H9 (cell line): ENCODE data around the gene IL1R2. TPM values are rescaled to one million over a fixed set of nuclear protein-coding genes. Genes with fewer than 3 reads are reported as not detected.

ENCODE experiments used
- DNase-seq: peaks from one replicate; pipeline ENCODE4 v3.0.0-alpha.2; 2017
- H2AFZ ChIP-seq: one replicate; pipeline ENCODE4 v1.6.1; 2013; ENCODE audit warnings: mild to moderate bottlenecking, low read length, control low read depth, moderate library complexity
- H2AK5ac ChIP-seq: 2 replicates; pipeline ENCODE4 v1.6.1; 2013; ENCODE audit warnings: low read length, control low read depth, mixed read lengths; ENCODE audit not compliant: insufficient read length
- H2BK120ac ChIP-seq: one replicate; pipeline ENCODE4 v1.6.1; 2013; ENCODE audit warnings: low read depth, mild to moderate bottlenecking, low read length, control low read depth, inconsistent platforms; ENCODE audit not compliant: poor library complexity, severe bottlenecking
- H2BK12ac ChIP-seq: 2 replicates; pipeline ENCODE4 v1.6.1; 2013; ENCODE audit warnings: low read length, control low read depth, mixed read lengths, low read depth; ENCODE audit not compliant: insufficient read length
- H2BK15ac ChIP-seq: 2 replicates; pipeline ENCODE4 v1.6.1; 2013; ENCODE audit warnings: low read depth, low read length, control low read depth
- H2BK20ac ChIP-seq: one replicate; pipeline ENCODE4 v1.6.1; 2013; ENCODE audit warnings: low read depth, mild to moderate bottlenecking, low read length, control low read depth, inconsistent platforms; ENCODE audit not compliant: poor library complexity, severe bottlenecking
- H2BK5ac ChIP-seq: 2 replicates; pipeline ENCODE4 v1.6.1; 2013; ENCODE audit warnings: low read length, control low read depth, mixed read lengths; ENCODE audit not compliant: insufficient read length
- H3K14ac ChIP-seq: 2 replicates; pipeline ENCODE4 v1.6.1; 2013; ENCODE audit warnings: low read length, control low read depth; ENCODE audit not compliant: insufficient read depth
- H3K18ac ChIP-seq: 2 replicates; pipeline ENCODE4 v1.6.1; 2013; ENCODE audit warnings: low read depth, mild to moderate bottlenecking, mixed read lengths, low read length, control low read depth; ENCODE audit not compliant: insufficient read length
- H3K23ac ChIP-seq: 2 replicates; pipeline ENCODE4 v1.6.1; 2013; ENCODE audit warnings: low read length, control low read depth, mixed read lengths, low read depth; ENCODE audit not compliant: insufficient read length
- H3K23me2 ChIP-seq: 2 replicates; pipeline ENCODE4 v1.6.1; 2013; ENCODE audit warnings: low read depth, mild to moderate bottlenecking, mixed read lengths, low read length, control low read depth; ENCODE audit not compliant: insufficient read length, poor library complexity, severe bottlenecking
- H3K27ac ChIP-seq: 2 replicates; pipeline ENCODE4 v1.5.1; 2013; ENCODE audit warnings: low read length, control low read depth, mixed read lengths, low read depth; ENCODE audit not compliant: insufficient read length
- H3K27me3 ChIP-seq: 2 replicates; pipeline ENCODE4 v1.6.1; 2013; ENCODE audit warnings: low read length, control low read depth, inconsistent platforms; ENCODE audit not compliant: insufficient read depth
- H3K4ac ChIP-seq: 2 replicates; pipeline ENCODE4 v1.6.1; 2013; ENCODE audit warnings: low read depth, mild to moderate bottlenecking, control low read depth, inconsistent platforms, low read length, moderate library complexity
- H3K4me1 ChIP-seq: 2 replicates; pipeline ENCODE4 v1.6.1; 2013; ENCODE audit warnings: low read length, control low read depth, inconsistent platforms; ENCODE audit not compliant: insufficient read depth
- H3K4me2 ChIP-seq: 2 replicates; pipeline ENCODE4 v1.6.1; 2013; ENCODE audit warnings: low read length, control low read depth, mixed read lengths; ENCODE audit not compliant: insufficient read length, insufficient read depth
- H3K56ac ChIP-seq: 2 replicates; pipeline ENCODE4 v1.6.1; 2013; ENCODE audit warnings: low read depth, mild to moderate bottlenecking, mixed read lengths, low read length, control low read depth; ENCODE audit not compliant: insufficient read length
- H3K79me1 ChIP-seq: 2 replicates; pipeline ENCODE4 v1.6.1; 2013; ENCODE audit warnings: low read depth, mild to moderate bottlenecking, moderate library complexity, low read length, control low read depth, inconsistent platforms; ENCODE audit not compliant: insufficient read depth, poor library complexity, severe bottlenecking
- H3K79me2 ChIP-seq: 2 replicates; pipeline ENCODE4 v1.6.1; 2013; ENCODE audit warnings: low read length, control low read depth, inconsistent platforms; ENCODE audit not compliant: insufficient read depth
- H3K9ac ChIP-seq: 2 replicates; pipeline ENCODE4 v1.6.1; 2013; ENCODE audit warnings: low read length, control low read depth, mixed read lengths; ENCODE audit not compliant: insufficient read length; ENCODE audit errors: extremely low read depth
- H3K9me3 ChIP-seq: one replicate; pipeline ENCODE4 v1.6.1; 2013; ENCODE audit warnings: low read depth, low read length, inconsistent platforms; ENCODE audit not compliant: control insufficient read depth
- H3T11ph ChIP-seq: one replicate; pipeline ENCODE4 v1.6.1; 2013; ENCODE audit warnings: mild to moderate bottlenecking, low read length, control low read depth, inconsistent platforms
- H4K20me1 ChIP-seq: one replicate; pipeline ENCODE4 v1.6.1; 2013; ENCODE audit not compliant: control insufficient read depth, insufficient read length, insufficient read depth
- H4K5ac ChIP-seq: 2 replicates; pipeline ENCODE4 v1.6.1; 2013; ENCODE audit warnings: low read depth, mild to moderate bottlenecking, mixed read lengths, low read length, control low read depth; ENCODE audit not compliant: insufficient read length
- H4K8ac ChIP-seq: replicated peaks from 2 replicates; pipeline ENCODE4 v1.6.1; 2013; ENCODE audit warnings: low read length, control low read depth, mixed read lengths, low read depth; ENCODE audit not compliant: insufficient read length
- H4K91ac ChIP-seq: 2 replicates; pipeline ENCODE4 v1.6.1; 2013; ENCODE audit warnings: low read depth, mild to moderate bottlenecking, moderate library complexity, mixed read lengths, low read length, control low read depth; ENCODE audit not compliant: insufficient read length
- H3K27ac Mint-ChIP-seq, 3 experiments: 2 replicates in 2 of 3; 3 replicates in 1 of 3; pipeline ENCODE4 v1.8.0; 2020 to 2021; ENCODE audit warnings: mixed read lengths in 3 of 3, mild to moderate bottlenecking in 1 of 3, moderate library complexity in 1 of 3
- H3K27me3 Mint-ChIP-seq: 2 replicates; pipeline ENCODE4 v1.8.0; 2021; ENCODE audit warnings: low read depth, mild to moderate bottlenecking, moderate library complexity, mixed read lengths
- H3K36me3 Mint-ChIP-seq, 3 experiments: 2 replicates in 2 of 3; 3 replicates in 1 of 3; pipeline ENCODE4 v1.8.0; 2020 to 2021; ENCODE audit warnings: low read depth in 3 of 3, mixed read lengths in 3 of 3; ENCODE audit not compliant: insufficient read depth in 1 of 3
- H3K4me1 Mint-ChIP-seq, 2 experiments: 2 replicates each; pipeline ENCODE4 v1.8.0; 2020; ENCODE audit warnings: mixed read lengths in 2 of 2
- H3K4me3 Mint-ChIP-seq, 2 experiments: 2 replicates in 1 of 2; 3 replicates in 1 of 2; pipeline ENCODE4 v1.8.0; 2020 to 2021; ENCODE audit warnings: mild to moderate bottlenecking in 2 of 2, mixed read lengths in 2 of 2, moderate library complexity in 1 of 2
- H3K9me3 Mint-ChIP-seq, 2 experiments: 2 replicates in 1 of 2; 3 replicates in 1 of 2; pipeline ENCODE4 v1.8.0; 2020; ENCODE audit warnings: mild to moderate bottlenecking in 2 of 2, mixed read lengths in 2 of 2, moderate library complexity in 1 of 2
- WGBS: extraction: QIAGEN DNeasy Blood & Tissue Kit; methylation state at CpG from one replicate; pipeline ENCODE4 v1.1.7; 2013; ENCODE audit warnings: missing lambda C conversion rate, low lambda C conversion rate, mixed read lengths; ENCODE audit not compliant: insufficient read length; ENCODE audit errors: extremely low coverage; 5-methylcytosine and 5-hydroxymethylcytosine counted together
- total RNA-seq: library from RNA; stranded (reverse); gene quantifications from 2 replicates; pipeline ENCODE4 v1.2.1, GENCODE V29; 2021
- TF ChIP-seq, protein P1 (sequence below): fragments of 200-600 bp; sonication (generic); conservative IDR thresholded peaks from 3 replicates; pipeline ENCODE4 v1.8.0; 2021; ENCODE audit warnings: antibody characterized with exemption, mild to moderate bottlenecking

The IL1R2 gene
- total RNA-seq, 1 experiment from 2014 or later = not detected

DNA sequence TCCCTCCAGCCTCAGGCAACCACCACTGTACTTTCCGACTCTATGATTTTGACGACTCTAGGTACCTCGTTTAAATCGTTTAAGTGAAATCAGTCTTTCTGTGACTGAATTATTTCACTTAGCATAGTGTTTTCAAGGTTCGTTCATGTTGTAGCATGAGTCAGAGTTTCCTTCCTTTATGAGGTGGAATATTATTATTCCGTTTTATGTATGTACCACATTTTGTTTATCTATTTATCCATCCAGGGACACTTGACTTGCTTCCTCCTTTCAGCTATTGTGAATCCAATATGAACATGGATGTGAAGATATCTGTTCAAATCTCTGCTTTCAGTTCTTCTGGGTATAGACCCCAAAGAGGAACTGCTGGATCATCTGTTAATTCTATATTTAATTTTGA lies 19.1 kb downstream of the IL1R2 start:
- Histone ChIP-seq H3K27ac (no peak overlapping the region), H3K4me2 (no peak overlapping the region), H4K20me1 (no peaks in the 10 kb centered on the region), H3K79me1 (no peaks in the 10 kb centered on the region), H3K27me3 (no peaks in the 10 kb centered on the region), H3K4me1 (no peaks in the 10 kb centered on the region), H2BK15ac (no peak overlapping the region), H3K9ac (no peak overlapping the region), H2AFZ (no peak overlapping the region), H3K79me2 (no peaks in the 10 kb centered on the region), H2BK20ac (no peak overlapping the region), H3K23me2 (no peaks in the 10 kb centered on the region), H4K8ac (no peak overlapping the region), H3T11ph (no peak overlapping the region), H3K4ac (no peak overlapping the region), H3K14ac (no peak overlapping the region), H3K18ac (no peak overlapping the region), H2BK120ac (no peak overlapping the region), H2BK5ac (no peak overlapping the region), H4K91ac (no peak overlapping the region), H2BK12ac (no peak overlapping the region), H2AK5ac (no peak overlapping the region), H4K5ac (no peak overlapping the region), H3K9me3 (no peaks in the 10 kb centered on the region), H3K56ac (no peak overlapping the region), H3K23ac (no peak overlapping the region)
- Mint-ChIP-seq H3K27me3 (peaks cover 17% of the 10 kb centered on the region), H3K4me1 (peaks cover 0 to 5% of the 10 kb centered on the region in 2 experiments; a peak in 2 of 4 replicates), H3K9me3 (0 out of 5 replicates have a peak, but pooled peaks cover 0 to 2% of the 10 kb centered on the region in 2 experiments), H3K36me3 (no peaks in the 10 kb centered on the region), H3K27ac (no peak overlapping the region), H3K4me3 (no peak overlapping the region)
- WGBS = no CpG with 5 or more reads among the region's 6 CpGs
- no peak for DNase-seq
- TF ChIP-seq, protein P1, sequence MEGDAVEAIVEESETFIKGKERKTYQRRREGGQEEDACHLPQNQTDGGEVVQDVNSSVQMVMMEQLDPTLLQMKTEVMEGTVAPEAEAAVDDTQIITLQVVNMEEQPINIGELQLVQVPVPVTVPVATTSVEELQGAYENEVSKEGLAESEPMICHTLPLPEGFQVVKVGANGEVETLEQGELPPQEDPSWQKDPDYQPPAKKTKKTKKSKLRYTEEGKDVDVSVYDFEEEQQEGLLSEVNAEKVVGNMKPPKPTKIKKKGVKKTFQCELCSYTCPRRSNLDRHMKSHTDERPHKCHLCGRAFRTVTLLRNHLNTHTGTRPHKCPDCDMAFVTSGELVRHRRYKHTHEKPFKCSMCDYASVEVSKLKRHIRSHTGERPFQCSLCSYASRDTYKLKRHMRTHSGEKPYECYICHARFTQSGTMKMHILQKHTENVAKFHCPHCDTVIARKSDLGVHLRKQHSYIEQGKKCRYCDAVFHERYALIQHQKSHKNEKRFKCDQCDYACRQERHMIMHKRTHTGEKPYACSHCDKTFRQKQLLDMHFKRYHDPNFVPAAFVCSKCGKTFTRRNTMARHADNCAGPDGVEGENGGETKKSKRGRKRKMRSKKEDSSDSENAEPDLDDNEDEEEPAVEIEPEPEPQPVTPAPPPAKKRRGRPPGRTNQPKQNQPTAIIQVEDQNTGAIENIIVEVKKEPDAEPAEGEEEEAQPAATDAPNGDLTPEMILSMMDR = no peak
